ENCODE results near the gene MMP3. TPM values are rescaled to one million over a fixed set of nuclear protein-coding genes. Genes with fewer than 3 reads are reported as not detected.

The MMP3 gene
- total RNA-seq (not detected in 2 replicates), polyA plus RNA-seq (not detected in 2 replicates), polyA minus RNA-seq (not detected in 2 replicates), Bru-seq, nascent RNA (not detected), BruChase-seq, experiment 1, labeled RNA remaining after a 6-hour chase (not detected), BruChase-seq, experiment 2, labeled RNA remaining after a 2-hour chase (not detected)
- polyA plus RNA-seq (2011; cell fraction: cytosol; rRNA removed) = not detected in 2 replicates
- not detected in 2 replicates for polyA plus RNA-seq (2011; cell fraction: nucleus; rRNA removed)
- polyA plus RNA-seq (2012) = not detected in 2 replicates
- not detected for polyA minus RNA-seq (2011; cell fraction: cytosol; rRNA and poly(A)+ RNA removed)
- not detected in 2 replicates for polyA minus RNA-seq (2011; cell fraction: nucleus; rRNA and poly(A)+ RNA removed)
- long read RNA-seq, partial matches to known transcripts = 0 of 11 reads
- long read RNA-seq, other reads (novel, unspliced or antisense) = 11 of 11 reads

DNA sequence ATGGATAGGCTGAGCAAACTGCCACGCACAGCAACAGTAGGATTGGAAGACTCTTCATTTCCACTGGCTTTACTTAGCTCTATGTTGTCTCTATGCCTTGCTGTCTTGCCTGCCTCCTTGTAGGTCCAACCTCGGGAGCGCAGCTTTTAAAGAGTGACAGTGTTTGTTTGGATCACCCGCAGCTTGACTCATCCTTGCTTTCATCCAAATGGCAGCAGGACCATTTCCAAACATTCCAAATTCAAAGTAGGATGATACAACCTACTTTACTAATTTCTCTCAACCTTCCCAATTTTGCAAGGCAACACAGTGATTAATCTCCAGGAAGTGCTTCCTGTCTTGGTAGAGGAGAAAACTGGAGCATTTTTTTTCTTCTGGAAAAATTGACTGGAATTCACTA is at the start of gene MMP3:
TSS of gene MMP3 (minus strand) at position 121 of the 400 bp plus-strand sequence. CDS start at position 58, 63 bp downstream.
- Histone ChIP-seq H3K4me2 (ENCODE audit: insufficient read depth, low read length) (no peak within 1 kb of the TSS), H3K79me2 (ENCODE audit: control insufficient read depth, insufficient read depth, low read length) (no peaks in the 10 kb centered on the region), H3K27me3 (ENCODE audit: control insufficient read depth in 2 of 2, insufficient read depth in 2 of 2, low read length in 2 of 2) (peaks cover 6 to 8% of the 10 kb centered on the region in 2 experiments), H3K4me3 (replicated peaks in 1 of 3; ENCODE audit: insufficient read depth in 1 of 3, low read depth in 1 of 3, low read length in 3 of 3) (no peak within 1 kb of the TSS), H3K27ac (ENCODE audit: insufficient read depth, low read depth, low read length) (no peak within 1 kb of the TSS), H3K36me3 (ENCODE audit: control insufficient read depth in 2 of 2, extremely low read depth in 1 of 2, insufficient read depth in 2 of 2, low read length in 2 of 2) (no peaks in the 10 kb centered on the region), H3K9ac (replicated peaks; ENCODE audit: extremely low read depth, insufficient read depth, low read length) (no peak within 1 kb of the TSS), H3K9me3 (replicated peaks; ENCODE audit: control insufficient read depth, insufficient read depth, low read length) (no peaks in the 10 kb centered on the region), H3K9me1 (replicated peaks; ENCODE audit: control insufficient read depth, extremely low read depth, insufficient read depth, low read length) (no peaks in the 10 kb centered on the region), H3K4me1 (ENCODE audit: control insufficient read depth, extremely low read depth, insufficient read depth, low read length) (no peaks in the 10 kb centered on the region), H4K20me1 (replicated peaks; ENCODE audit: control insufficient read depth, extremely low read depth, insufficient read depth, low read length) (no peaks in the 10 kb centered on the region), H2AFZ (ENCODE audit: low read depth, low read length) (no peak within 1 kb of the TSS)
- CTCF ChIA-PET = interaction anchor here (1.1 to 1.7 kb wide), 2 partner anchors 12 to 18 kb away, joined by 5 to 8 read pairs; no protein-coding TSS in a partner anchor
- POLR2A ChIA-PET = no interaction called here
- intact Hi-C loops (cut with micrococcal nuclease) = no loop called here
- BruUV-seq (replicated peaks) = no TSS peak
- dilution Hi-C loops (cut with MboI; ENCODE audit: extremely low pct_ligation_motif_present, low sequenced_read_pairs) = no loop called here
- no peak for TF ChIP-seq MYC (IDR thresholded peaks at IDR 0.05; ENCODE audit: low read depth, low read length)
- TF ChIP-seq, protein P1, sequence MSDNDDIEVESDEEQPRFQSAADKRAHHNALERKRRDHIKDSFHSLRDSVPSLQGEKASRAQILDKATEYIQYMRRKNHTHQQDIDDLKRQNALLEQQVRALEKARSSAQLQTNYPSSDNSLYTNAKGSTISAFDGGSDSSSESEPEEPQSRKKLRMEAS (IDR thresholded peaks at IDR 0.05; ENCODE audit: insufficient read depth, insufficient read length) = no peak
- FAIRE-seq = no peak
- no peak for DNase-seq (ENCODE audit: low read depth, low spot score)

DNA sequence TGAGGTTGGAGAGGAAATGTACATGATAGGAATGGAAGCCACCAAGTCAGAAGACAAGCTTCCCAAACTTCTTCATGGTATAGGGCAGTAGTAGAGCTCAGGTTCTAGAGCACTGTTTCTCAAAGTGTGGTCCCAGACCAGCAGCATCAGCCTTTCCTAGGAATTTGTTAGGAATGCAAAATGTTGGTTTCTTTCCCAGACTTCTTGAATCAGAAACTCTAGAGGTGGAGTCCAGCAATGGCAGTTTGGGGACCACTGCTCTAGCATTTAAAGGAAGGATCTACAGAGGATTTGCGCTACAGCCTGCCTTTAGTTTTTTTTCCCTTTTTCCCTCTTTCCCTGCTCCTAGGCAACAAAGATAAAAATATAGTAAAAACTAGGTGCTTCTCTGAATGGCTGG is 48.3 kb upstream of the MMP3 start:
- intact Hi-C loops (cut with micrococcal nuclease) = no loop called here
- H4K20me1 ChIP-seq (replicated peaks; ENCODE audit: control insufficient read depth, extremely low read depth, insufficient read depth, low read length) = no peaks in the 10 kb centered on the region
- no peak overlapping the region for H3K4me3 ChIP-seq (replicated peaks in 1 of 3; ENCODE audit: insufficient read depth in 1 of 3, low read depth in 1 of 3, low read length in 3 of 3)
- CTCF ChIA-PET = interaction anchor here (1.0 to 1.5 kb wide), 2 partner anchors 23 to 81 kb away, joined by 3 to 5 read pairs; no protein-coding TSS in a partner anchor
- no peak overlapping the region for H2AFZ ChIP-seq (ENCODE audit: low read depth, low read length)
- TF ChIP-seq, protein P2, sequence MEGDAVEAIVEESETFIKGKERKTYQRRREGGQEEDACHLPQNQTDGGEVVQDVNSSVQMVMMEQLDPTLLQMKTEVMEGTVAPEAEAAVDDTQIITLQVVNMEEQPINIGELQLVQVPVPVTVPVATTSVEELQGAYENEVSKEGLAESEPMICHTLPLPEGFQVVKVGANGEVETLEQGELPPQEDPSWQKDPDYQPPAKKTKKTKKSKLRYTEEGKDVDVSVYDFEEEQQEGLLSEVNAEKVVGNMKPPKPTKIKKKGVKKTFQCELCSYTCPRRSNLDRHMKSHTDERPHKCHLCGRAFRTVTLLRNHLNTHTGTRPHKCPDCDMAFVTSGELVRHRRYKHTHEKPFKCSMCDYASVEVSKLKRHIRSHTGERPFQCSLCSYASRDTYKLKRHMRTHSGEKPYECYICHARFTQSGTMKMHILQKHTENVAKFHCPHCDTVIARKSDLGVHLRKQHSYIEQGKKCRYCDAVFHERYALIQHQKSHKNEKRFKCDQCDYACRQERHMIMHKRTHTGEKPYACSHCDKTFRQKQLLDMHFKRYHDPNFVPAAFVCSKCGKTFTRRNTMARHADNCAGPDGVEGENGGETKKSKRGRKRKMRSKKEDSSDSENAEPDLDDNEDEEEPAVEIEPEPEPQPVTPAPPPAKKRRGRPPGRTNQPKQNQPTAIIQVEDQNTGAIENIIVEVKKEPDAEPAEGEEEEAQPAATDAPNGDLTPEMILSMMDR (IDR thresholded peaks at IDR 0.05; ENCODE audit: extremely low read depth in 1 of 2, insufficient read depth in 1 of 2, low read depth in 1 of 2, low read length in 2 of 2) = no peak
- TF ChIP-seq POLR2AphosphoS5 (IDR thresholded peaks at IDR 0.05; ENCODE audit: insufficient read depth, low read depth, low read length) (no peak), EZH2 (IDR thresholded peaks at IDR 0.05; ENCODE audit: borderline replicate concordance, low read depth, low read length, severe bottlenecking) (no peak), POLR2A (IDR thresholded peaks at IDR 0.05; ENCODE audit: low read depth, low read length) (no peak), GATA2 (IDR thresholded peaks at IDR 0.05; ENCODE audit: insufficient read depth, insufficient read length, low read depth, low read length) (no peak), FOS (IDR thresholded peaks at IDR 0.05; ENCODE audit: borderline replicate concordance, insufficient read depth, low read length) (no peak), JUN (IDR thresholded peaks at IDR 0.05; ENCODE audit: borderline replicate concordance, insufficient read depth, insufficient read length, low read depth) (no peak), MYC (IDR thresholded peaks at IDR 0.05; ENCODE audit: low read depth, low read length) (no peak)
- TF ChIP-seq, protein P1 (IDR thresholded peaks at IDR 0.05; ENCODE audit: insufficient read depth, insufficient read length) = no peak
- H3K36me3 ChIP-seq (ENCODE audit: control insufficient read depth in 2 of 2, extremely low read depth in 1 of 2, insufficient read depth in 2 of 2, low read length in 2 of 2) = no peaks in the 10 kb centered on the region
- no peaks in the 10 kb centered on the region for H3K9me1 ChIP-seq (replicated peaks; ENCODE audit: control insufficient read depth, extremely low read depth, insufficient read depth, low read length)
- no TSS peak for BruUV-seq (replicated peaks)
- FAIRE-seq (no peak), DNase-seq (ENCODE audit: low read depth, low spot score) (no peak)
- no peak overlapping the region for H3K9ac ChIP-seq (replicated peaks; ENCODE audit: extremely low read depth, insufficient read depth, low read length)
- H3K27me3 ChIP-seq (ENCODE audit: control insufficient read depth in 2 of 2, insufficient read depth in 2 of 2, low read length in 2 of 2) = peaks cover 3 to 7% of the 10 kb centered on the region in 2 experiments
- H3K4me1 ChIP-seq (ENCODE audit: control insufficient read depth, extremely low read depth, insufficient read depth, low read length) = no peaks in the 10 kb centered on the region
- no peak overlapping the region for H3K4me2 ChIP-seq (ENCODE audit: insufficient read depth, low read length)
- dilution Hi-C loops (cut with MboI; ENCODE audit: extremely low pct_ligation_motif_present, low sequenced_read_pairs) = no loop called here
- no peaks in the 10 kb centered on the region for H3K79me2 ChIP-seq (ENCODE audit: control insufficient read depth, insufficient read depth, low read length)
- POLR2A ChIA-PET = interaction anchor here (0.7 kb wide), 1 partner anchor 698 kb away, joined by 4 read pairs; no protein-coding TSS in a partner anchor
- H3K27ac ChIP-seq (ENCODE audit: insufficient read depth, low read depth, low read length) = no peak overlapping the region
- H3K9me3 ChIP-seq (replicated peaks; ENCODE audit: control insufficient read depth, insufficient read depth, low read length) = no peaks in the 10 kb centered on the region
